Neural crest cell (in vitro differentiated cells): ENCODE measurements around the gene MTREX. TPM values are rescaled to one million over a fixed set of nuclear protein-coding genes. Genes with fewer than 3 reads are reported as not detected.

ENCODE experiments used
- DNase-seq: peaks from one replicate; pipeline ENCODE4 v3.0.0; 2021; ENCODE audit warnings: low read depth, mixed read lengths, low spot score
- H3K27ac Mint-ChIP-seq: one replicate; pipeline ENCODE4 v1.8.0; 2021; ENCODE audit warnings: mild to moderate bottlenecking, mixed read lengths; ENCODE audit not compliant: unreplicated experiment
- H3K27me3 Mint-ChIP-seq: 2 replicates; pipeline ENCODE4 v1.8.0; 2021; ENCODE audit warnings: low read depth, mild to moderate bottlenecking, mixed read lengths
- H3K36me3 Mint-ChIP-seq: 2 replicates; pipeline ENCODE4 v1.8.0; 2021; ENCODE audit warnings: low read depth, mild to moderate bottlenecking, mixed read lengths
- H3K4me1 Mint-ChIP-seq: 2 replicates; pipeline ENCODE4 v1.8.0; 2021; ENCODE audit warnings: mixed read lengths
- H3K4me3 Mint-ChIP-seq: one replicate; pipeline ENCODE4 v1.8.0; 2021; ENCODE audit warnings: mild to moderate bottlenecking, mixed read lengths
- H3K9me3 Mint-ChIP-seq: 2 replicates; pipeline ENCODE4 v1.8.0; 2021; ENCODE audit warnings: mixed read lengths
- CTCF ChIP-seq: fragments of 200-600 bp; sonication (generic); conservative IDR thresholded peaks from 2 replicates; pipeline ENCODE4 v1.5.0; 2021; ENCODE audit warnings: antibody characterized with exemption, mild to moderate bottlenecking
- long read RNA-seq: library from polyadenylated mRNA; unstranded; transcript quantifications from one replicate; pipeline ENCODE4 v2.0.0, GENCODE V29; 2020
- total RNA-seq: library from RNA; stranded (reverse); gene quantifications from 2 replicates; pipeline ENCODE4 v1.2.1, GENCODE V29; 2021

MTREX gene
- 97.2 and 101 TPM in 2 replicates for total RNA-seq
- long read RNA-seq, full-length matches to known transcripts = 94 of 166 reads
- long read RNA-seq, partial matches to known transcripts = 58 of 166 reads
- long read RNA-seq, other reads (novel, unspliced or antisense) = 14 of 166 reads

GRCh38 chr5:55307383-55308253 lies at the start of gene MTREX, which contains the start of gene DHX29:
MTREX (plus strand) TSS chr5:55307989; CDS start chr5:55308014, 25 bp downstream.
DHX29 (minus strand) TSS chr5:55307694; CDS start chr5:55307573, 121 bp downstream.
- Mint-ChIP-seq H3K36me3 (peaks cover 5% of the 10 kb centered on the region), H3K4me3 (no peak within 1 kb of the TSS), H3K4me1 (peaks cover 8% of the 10 kb centered on the region), H3K9me3 (no peaks in the 10 kb centered on the region), H3K27me3 (no peaks in the 10 kb centered on the region), H3K27ac (no peak within 1 kb of the TSS)
- DNase-seq = peak; percentile 87
- TF ChIP-seq CTCF = no peak

GRCh38 chr5:55258339-55258738 lies 49.5 kb upstream of the MTREX start:
- DNase-seq = no peak
- no peak for TF ChIP-seq CTCF
- H3K27me3 Mint-ChIP-seq = no peaks in the 10 kb centered on the region
- H3K36me3 Mint-ChIP-seq = peaks cover 6% of the 10 kb centered on the region
- no peak overlapping the region for H3K27ac Mint-ChIP-seq
- peaks cover 5% of the 10 kb centered on the region for H3K4me1 Mint-ChIP-seq
- H3K4me3 Mint-ChIP-seq = no peak overlapping the region
- H3K9me3 Mint-ChIP-seq = no peaks in the 10 kb centered on the region

GRCh38 chr5:55276771-55277170 lies 31.0 kb upstream of the MTREX start:
- Mint-ChIP-seq H3K9me3 (no peaks in the 10 kb centered on the region), H3K4me1 (no peaks in the 10 kb centered on the region), H3K27me3 (no peaks in the 10 kb centered on the region), H3K4me3 (no peak overlapping the region), H3K27ac (no peak overlapping the region), H3K36me3 (peaks cover 3% of the 10 kb centered on the region)
- no peak for TF ChIP-seq CTCF
- no peak for DNase-seq

- TF ChIP-seq CTCF = no peak
- H3K4me1 Mint-ChIP-seq = no peaks in the 10 kb centered on the region
Measured at GRCh38 chr5:55278778-55279177, 29.0 kb upstream of the MTREX start.

GRCh38 chr5:55286411-55286933 lies 21.3 kb upstream of the MTREX start:
- Mint-ChIP-seq H3K4me1 (no peaks in the 10 kb centered on the region), H3K27ac (no peak overlapping the region), H3K9me3 (no peaks in the 10 kb centered on the region), H3K27me3 (no peaks in the 10 kb centered on the region), H3K4me3 (no peak overlapping the region), H3K36me3 (peaks cover 12% of the 10 kb centered on the region)
- DNase-seq = no peak
- no peak for TF ChIP-seq CTCF

More at GRCh38 chr5:55278778-55279177, 29.0 kb upstream of the MTREX start:
- Mint-ChIP-seq H3K4me3 (no peak overlapping the region), H3K36me3 (peaks cover 3% of the 10 kb centered on the region), H3K27me3 (no peaks in the 10 kb centered on the region), H3K9me3 (no peaks in the 10 kb centered on the region), H3K27ac (no peak overlapping the region)
- no peak for DNase-seq
